Activated naive CD4-positive, alpha-beta T cell treated with anti-CD3 and anti-CD28 coated beads, Interleukin-2, amount 10 ng/mL, durations not matched to agents 7 days and 5 days (primary cell): ENCODE measurements around the gene LGR5.
"Not testable (repeated sequence)": the region's sequence is repeated elsewhere in the genome, so short reads cannot be mapped to it uniquely, and the experiment has no call there.

Experiments
- CTCF ChIA-PET: fragments of 350-600 bp; sonication (Branson Sonifier 250); formaldehyde crosslinking; loops from one replicate; lab custom pipeline; 2021; ENCODE audit warnings: antibody characterized with exemption; lab: Charles Lee
- DNase-seq: peaks from one replicate; pipeline ENCODE4 v3.0.0-alpha.2; 2020
- H3K27ac Mint-ChIP-seq: one replicate; pipeline ENCODE4 v1.8.0; 2021; ENCODE audit warnings: mild to moderate bottlenecking, moderate library complexity, mixed read lengths
- H3K27me3 Mint-ChIP-seq: one replicate; pipeline ENCODE4 v1.8.0; 2021; ENCODE audit warnings: mild to moderate bottlenecking, mixed read lengths
- H3K36me3 Mint-ChIP-seq: one replicate; pipeline ENCODE4 v1.8.0; 2021; ENCODE audit warnings: mixed read lengths
- H3K4me1 Mint-ChIP-seq: one replicate; pipeline ENCODE4 v1.8.0; 2021; ENCODE audit warnings: mixed read lengths
- H3K4me3 Mint-ChIP-seq: one replicate; pipeline ENCODE4 v1.8.0; 2021; ENCODE audit warnings: mild to moderate bottlenecking, moderate library complexity, mixed read lengths
- H3K9me3 Mint-ChIP-seq: one replicate; pipeline ENCODE4 v1.8.0; 2021; ENCODE audit warnings: mixed read lengths

LGR5 gene

DNA sequence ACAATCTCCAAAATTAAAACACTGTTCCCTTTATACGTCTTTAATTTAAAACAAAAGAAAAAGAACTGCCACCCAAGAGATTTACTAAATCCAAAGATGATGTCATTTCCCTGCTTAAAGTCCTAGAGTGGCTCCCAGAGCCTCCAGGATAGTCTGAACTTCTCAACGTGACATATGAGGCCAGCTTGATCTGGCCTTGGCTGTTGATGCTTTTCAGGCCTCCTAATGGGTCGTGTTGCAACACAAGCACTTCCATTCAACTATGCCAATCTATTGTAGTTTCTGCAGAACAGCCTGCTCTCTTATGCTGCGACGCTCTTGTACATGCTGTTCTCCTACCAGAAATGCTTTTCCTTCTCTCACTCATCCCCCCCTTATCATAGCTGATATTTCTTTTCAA lies 35.7 kb downstream of the LGR5 start:
- no peak overlapping the region for H3K27ac Mint-ChIP-seq
- CTCF ChIA-PET: no interaction called here
- H3K27me3 Mint-ChIP-seq: peaks cover 5% of the 10 kb centered on the region
- H3K36me3 Mint-ChIP-seq: no peaks in the 10 kb centered on the region
- no peak overlapping the region for H3K4me3 Mint-ChIP-seq
- H3K4me1 Mint-ChIP-seq: no peaks in the 10 kb centered on the region
- DNase-seq: no peak
- no peaks in the 10 kb centered on the region for H3K9me3 Mint-ChIP-seq

DNA sequence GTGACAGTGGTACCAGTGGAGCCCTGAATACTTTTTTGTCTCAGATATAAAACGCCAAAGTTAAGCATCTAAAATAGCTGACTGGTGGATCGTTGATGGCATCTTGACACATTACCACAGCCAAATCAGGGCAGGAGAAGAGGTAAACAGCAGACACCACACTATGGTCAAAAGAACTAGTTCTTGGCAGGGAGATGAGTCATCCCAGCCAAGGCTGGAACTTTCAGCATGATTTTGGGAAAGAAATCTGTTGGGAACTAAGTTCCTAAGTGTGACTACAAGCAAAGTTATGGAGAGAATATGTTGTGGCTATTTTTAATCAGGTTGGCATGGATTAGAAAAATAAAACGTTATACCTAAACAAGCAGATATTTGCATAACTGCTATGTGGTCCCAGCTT lies 36.9 kb downstream of the LGR5 start:
- Mint-ChIP-seq H3K9me3 (no peaks in the 10 kb centered on the region), H3K4me1 (no peaks in the 10 kb centered on the region), H3K27me3 (peaks cover 5% of the 10 kb centered on the region), H3K27ac (no peak overlapping the region), H3K36me3 (no peaks in the 10 kb centered on the region), H3K4me3 (no peak overlapping the region)
- CTCF ChIA-PET: no interaction called here
- no peak for DNase-seq

- Mint-ChIP-seq H3K36me3 (no peaks in the 10 kb centered on the region), H3K4me3 (no peak overlapping the region), H3K9me3 (no peaks in the 10 kb centered on the region), H3K27me3 (peaks cover 5% of the 10 kb centered on the region), H3K4me1 (no peaks in the 10 kb centered on the region), H3K27ac (no peak overlapping the region)
- no peak for DNase-seq
- CTCF ChIA-PET: no interaction called here
Observed at GRCh38 chr12:71477609-71478008, 38.0 kb downstream of the LGR5 start.

DNA sequence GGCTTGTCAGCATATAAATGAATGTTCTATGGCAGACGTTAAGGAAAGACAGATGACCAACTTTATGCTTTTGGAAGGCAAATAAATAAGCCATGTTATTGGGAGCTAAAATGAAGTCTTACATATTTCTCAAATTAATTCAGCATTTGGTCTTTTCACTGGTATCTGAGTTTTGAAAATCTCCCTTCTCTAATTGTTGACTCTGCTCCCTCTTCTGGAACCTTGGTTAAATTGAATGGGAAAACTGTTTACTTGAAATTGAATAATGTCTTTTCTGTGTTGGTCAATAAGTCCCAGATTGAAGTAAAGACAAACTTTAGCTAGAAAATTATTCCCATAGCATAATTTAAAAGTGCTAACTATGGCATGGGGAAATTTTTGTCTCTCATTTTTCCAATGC lies 38.7 kb downstream of the LGR5 start:
- Mint-ChIP-seq H3K27me3 (peaks cover 9% of the 10 kb centered on the region), H3K9me3 (no peaks in the 10 kb centered on the region), H3K4me1 (no peaks in the 10 kb centered on the region), H3K27ac (no peak overlapping the region), H3K4me3 (no peak overlapping the region), H3K36me3 (no peaks in the 10 kb centered on the region)
- CTCF ChIA-PET: no interaction called here
- DNase-seq: no peak

DNA sequence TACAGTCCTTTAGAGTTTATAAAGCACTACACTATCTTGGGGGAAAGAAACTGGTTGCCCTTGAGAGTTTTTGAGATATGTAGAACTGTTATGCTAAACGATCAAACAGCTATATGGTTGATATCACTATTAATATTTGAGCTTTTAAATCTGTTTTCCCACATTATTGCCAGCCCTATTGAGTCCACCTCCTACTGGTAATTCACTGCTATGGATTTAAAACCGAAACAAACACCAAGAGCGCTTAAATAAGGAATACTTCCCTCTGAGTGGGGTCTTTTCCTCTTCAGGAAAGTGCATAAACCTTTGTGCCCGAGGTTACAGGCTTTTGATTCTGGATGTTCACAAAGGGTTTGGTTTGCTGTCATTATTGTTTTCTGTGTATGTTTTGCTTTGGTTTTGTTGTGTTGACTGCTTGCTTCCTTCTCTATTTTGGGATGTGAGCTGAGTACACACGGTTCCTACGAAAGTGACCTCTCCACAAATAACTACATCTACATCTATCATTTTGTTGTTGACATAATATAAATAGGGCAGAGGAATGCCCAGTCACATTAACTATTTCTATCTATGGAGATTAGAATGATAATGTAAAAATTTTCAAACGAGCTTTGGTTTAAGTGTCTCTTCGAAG lies 44.8 kb downstream of the LGR5 start:
- DNase-seq: no peak
- CTCF ChIA-PET: no interaction called here

GRCh38 chr12:71490844-71491243 lies 51.2 kb downstream of the LGR5 start:
- H3K36me3 Mint-ChIP-seq, CTCF ChIA-PET, H3K4me1 Mint-ChIP-seq, H3K27me3 Mint-ChIP-seq, H3K9me3 Mint-ChIP-seq, H3K4me3 Mint-ChIP-seq, H3K27ac Mint-ChIP-seq, DNase-seq: not testable (repeated sequence)

More for the DNA sequence above, 44.8 kb downstream of the LGR5 start:
- Mint-ChIP-seq H3K36me3 (no peaks in the 10 kb centered on the region), H3K27me3 (peaks cover 10% of the 10 kb centered on the region), H3K4me3 (no peak overlapping the region), H3K4me1 (no peaks in the 10 kb centered on the region), H3K27ac (no peak overlapping the region), H3K9me3 (no peaks in the 10 kb centered on the region)

DNA sequence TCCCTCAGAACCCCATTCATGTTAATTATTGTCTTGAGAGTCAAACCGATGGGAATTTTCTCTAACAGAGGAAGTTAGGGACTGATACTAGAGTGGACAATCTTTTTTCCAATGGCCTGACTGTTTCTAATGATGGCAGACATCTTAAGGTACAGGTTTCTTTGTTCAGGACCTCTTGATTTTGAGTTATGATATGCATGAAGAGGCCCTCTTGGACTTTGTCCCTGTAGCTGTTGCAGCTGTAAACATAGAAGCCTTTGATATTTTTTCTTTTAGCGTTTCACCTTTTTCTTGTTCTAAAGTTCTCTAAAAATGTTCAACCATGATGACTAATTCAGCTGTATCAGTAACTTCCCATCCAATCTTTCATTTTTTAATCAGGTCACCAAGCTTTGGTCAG lies 53.0 kb downstream of the LGR5 start:
- Mint-ChIP-seq H3K4me3 (no peak overlapping the region), H3K27me3 (no peaks in the 10 kb centered on the region), H3K9me3 (peaks cover 2% of the 10 kb centered on the region), H3K4me1 (no peaks in the 10 kb centered on the region), H3K27ac (no peak overlapping the region), H3K36me3 (no peaks in the 10 kb centered on the region)
- CTCF ChIA-PET: no interaction called here
- DNase-seq: no peak

GRCh38 chr12:71499834-71500233 lies 60.2 kb downstream of the LGR5 start:
- no peaks in the 10 kb centered on the region for H3K27me3 Mint-ChIP-seq
- H3K4me3 Mint-ChIP-seq: no peak overlapping the region
- H3K27ac Mint-ChIP-seq: no peak overlapping the region
- no peaks in the 10 kb centered on the region for H3K36me3 Mint-ChIP-seq
- DNase-seq: no peak
- H3K9me3 Mint-ChIP-seq: no peaks in the 10 kb centered on the region
- CTCF ChIA-PET: interaction anchor here (0.7 kb wide), 1 partner anchor 248 kb away, joined by 3 read pairs; no protein-coding TSS in a partner anchor
- peaks cover 12% of the 10 kb centered on the region for H3K4me1 Mint-ChIP-seq

DNA sequence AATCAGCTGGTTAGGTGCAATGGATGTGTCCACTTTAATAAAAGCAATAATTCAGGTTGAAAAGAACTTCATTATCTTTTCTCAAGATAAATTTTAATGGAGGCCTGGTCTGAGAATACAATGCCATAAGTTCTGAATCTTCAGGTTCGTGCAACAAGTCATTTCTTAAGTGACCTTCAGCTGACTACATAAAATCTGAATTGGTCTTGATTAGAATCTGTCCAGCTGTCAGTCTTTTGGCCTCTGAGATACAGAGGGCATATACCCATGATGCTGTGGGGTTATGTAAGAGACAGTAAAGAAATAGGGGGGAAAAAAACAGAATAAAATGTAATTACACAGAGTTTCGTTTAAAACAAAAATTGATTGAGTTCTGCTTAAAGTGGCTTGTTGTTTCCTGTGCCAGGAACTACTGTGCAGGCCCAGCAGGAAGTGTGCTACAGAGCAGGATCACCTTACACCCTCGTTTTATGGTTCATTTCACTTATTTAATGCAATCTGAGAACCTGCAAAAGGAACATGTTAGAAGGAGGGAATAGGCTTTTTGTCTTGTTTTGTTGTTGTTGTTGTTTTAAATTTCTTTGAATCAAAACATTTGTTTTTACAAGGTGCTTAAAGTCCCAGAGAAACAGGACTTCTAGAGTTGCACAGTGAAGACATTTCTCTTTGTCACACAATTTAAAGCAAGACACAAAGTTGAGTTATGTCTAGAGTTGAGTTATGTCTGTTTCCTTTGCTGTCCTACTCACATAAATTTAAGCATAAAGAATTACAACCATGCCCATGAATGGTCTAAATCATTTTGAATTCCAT lies 64.2 kb downstream of the LGR5 start:
- peaks cover 12% of the 10 kb centered on the region for H3K4me1 Mint-ChIP-seq

GRCh38 chr12:71504476-71504875 lies 64.9 kb downstream of the LGR5 start:
- H3K4me3 Mint-ChIP-seq: no peak overlapping the region
- H3K4me1 Mint-ChIP-seq: peaks cover 12% of the 10 kb centered on the region
- no peak overlapping the region for H3K27ac Mint-ChIP-seq
- H3K9me3 Mint-ChIP-seq: no peaks in the 10 kb centered on the region
- CTCF ChIA-PET: no interaction called here
- no peak for DNase-seq
- H3K36me3 Mint-ChIP-seq: no peaks in the 10 kb centered on the region
- H3K27me3 Mint-ChIP-seq: no peaks in the 10 kb centered on the region

More for the DNA sequence above, 64.2 kb downstream of the LGR5 start:
- H3K27ac Mint-ChIP-seq: peak overlapping the region; percentile 64
- H3K27me3 Mint-ChIP-seq: no peaks in the 10 kb centered on the region
- DNase-seq: peak; percentile 31
- CTCF ChIA-PET: interaction anchor here (0.5 kb wide), 1 partner anchor 1294 kb away, joined by 3 read pairs; no protein-coding TSS in a partner anchor
- no peak overlapping the region for H3K4me3 Mint-ChIP-seq
- H3K9me3 Mint-ChIP-seq: no peaks in the 10 kb centered on the region
- H3K36me3 Mint-ChIP-seq: no peaks in the 10 kb centered on the region

DNA sequence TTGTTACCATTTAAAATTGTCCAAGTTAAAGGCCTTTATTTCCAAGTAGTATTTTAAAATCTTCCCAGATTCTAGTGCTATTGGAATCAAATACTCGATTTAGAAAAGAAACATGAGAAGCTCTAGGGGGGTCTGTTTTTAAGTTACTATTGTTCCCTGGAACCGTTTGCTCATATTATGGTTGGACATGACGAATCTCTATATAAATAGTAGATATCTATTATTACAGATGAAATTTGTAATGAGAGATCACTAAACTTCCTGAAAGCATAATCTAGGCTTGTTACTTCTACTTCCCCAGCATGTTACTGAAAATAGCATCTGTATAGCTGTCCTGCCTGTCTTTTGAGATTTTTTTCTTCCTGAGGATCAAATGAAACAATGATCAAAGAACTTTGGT lies 70.1 kb downstream of the LGR5 start:
- H3K36me3 Mint-ChIP-seq: no peaks in the 10 kb centered on the region
- no peak overlapping the region for H3K4me3 Mint-ChIP-seq
- DNase-seq: no peak
- H3K4me1 Mint-ChIP-seq: no peaks in the 10 kb centered on the region
- no peak overlapping the region for H3K27ac Mint-ChIP-seq
- CTCF ChIA-PET: interaction anchor here (0.6 kb wide), 1 partner anchor 471 kb away, joined by 3 read pairs; no protein-coding TSS in a partner anchor
- no peaks in the 10 kb centered on the region for H3K9me3 Mint-ChIP-seq
- no peaks in the 10 kb centered on the region for H3K27me3 Mint-ChIP-seq

DNA sequence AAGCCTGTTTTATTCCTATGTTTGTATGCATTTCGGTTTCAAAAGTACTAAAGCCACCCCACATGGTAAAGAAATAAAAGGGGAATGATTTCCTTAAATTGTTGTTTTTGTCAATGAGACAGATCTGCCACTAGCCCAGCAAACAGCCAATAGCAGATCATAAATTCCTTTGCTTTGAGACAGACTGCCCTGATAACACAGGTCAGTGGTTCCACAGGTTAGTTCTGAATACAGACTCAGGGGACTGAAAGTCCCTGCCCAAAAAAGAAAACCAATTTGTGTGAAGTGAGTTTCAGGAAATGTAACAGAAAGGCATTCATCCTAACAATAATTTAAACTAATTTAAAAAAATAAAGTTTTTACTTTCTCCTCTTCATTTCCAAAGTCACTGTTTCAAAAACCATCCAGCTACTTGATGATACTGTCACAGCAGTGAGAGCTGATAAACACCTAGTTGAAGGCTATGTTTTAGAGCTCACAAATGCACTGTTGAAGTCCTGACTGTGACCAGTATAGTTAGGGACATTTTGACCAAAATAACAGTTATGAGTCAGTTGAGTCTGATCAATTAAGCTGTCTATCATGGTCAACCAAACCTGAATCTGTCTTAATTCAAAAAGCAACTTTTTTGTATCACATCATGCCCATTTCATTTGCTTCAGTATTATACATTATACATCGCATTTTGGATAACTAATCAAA lies 77.7 kb downstream of the LGR5 start:
- CTCF ChIA-PET: no interaction called here

DNA sequence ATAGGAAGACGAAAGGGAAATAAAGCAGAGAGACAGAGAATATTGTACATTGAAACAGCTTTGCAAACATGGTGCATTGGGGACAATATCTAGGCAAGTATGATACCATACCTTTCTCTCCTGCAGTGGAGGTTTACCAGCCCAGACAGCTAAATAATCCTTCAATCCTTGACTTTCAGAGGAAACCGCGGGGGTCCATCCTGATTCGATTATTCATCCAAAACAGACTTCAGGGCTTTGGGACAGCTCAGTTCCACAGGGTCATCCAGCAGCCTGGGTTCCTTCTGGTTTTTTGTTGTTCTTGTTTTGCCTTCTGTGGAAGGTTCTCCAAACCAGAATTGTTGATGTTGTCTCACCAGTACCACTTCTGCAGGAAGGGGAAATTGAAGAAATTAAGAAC lies 81.5 kb downstream of the LGR5 start:
- Mint-ChIP-seq H3K9me3 (no peaks in the 10 kb centered on the region), H3K27ac (no peak overlapping the region), H3K4me3 (no peak overlapping the region), H3K36me3 (no peaks in the 10 kb centered on the region), H3K27me3 (peaks cover 7% of the 10 kb centered on the region), H3K4me1 (no peaks in the 10 kb centered on the region)
- DNase-seq: no peak
- CTCF ChIA-PET: no interaction called here

More for the DNA sequence above, 77.7 kb downstream of the LGR5 start:
- Mint-ChIP-seq H3K4me1 (no peaks in the 10 kb centered on the region), H3K27ac (no peak overlapping the region), H3K9me3 (no peaks in the 10 kb centered on the region), H3K36me3 (no peaks in the 10 kb centered on the region), H3K4me3 (no peak overlapping the region), H3K27me3 (peaks cover 3% of the 10 kb centered on the region)
- no peak for DNase-seq

GRCh38 chr12:71524626-71525025 lies 85.0 kb downstream of the LGR5 start:
- Mint-ChIP-seq H3K4me3 (no peak overlapping the region), H3K27ac (no peak overlapping the region), H3K36me3 (no peaks in the 10 kb centered on the region), H3K27me3 (peaks cover 7% of the 10 kb centered on the region), H3K4me1 (no peaks in the 10 kb centered on the region), H3K9me3 (no peaks in the 10 kb centered on the region)
- DNase-seq: no peak
- CTCF ChIA-PET: no interaction called here
